GM23338 (cell line): ENCODE measurements around the gene GPATCH3. TPM values are rescaled to one million over a fixed set of nuclear protein-coding genes. Genes with fewer than 3 reads are reported as not detected.

Source experiments
- ATAC-seq: fragments of 200-7000 bp; cut with Tn5 transposase; 3 replicates; pipeline ENCODE4 v1.9.1; 2020
- DNase-seq: peaks from one replicate; pipeline ENCODE4 v3.0.0-alpha.2; 2015; ENCODE audit warnings: low spot score
- H2AFZ ChIP-seq: fragments of 200-600 bp; sonication (generic); 2 replicates; pipeline ENCODE4 v1.8.0; 2016; ENCODE audit warnings: antibody characterized with exemption, mild to moderate bottlenecking, moderate library complexity
- H3F3A ChIP-seq: fragments of 200-600 bp; sonication (generic); replicated peaks from 2 replicates; pipeline ENCODE4 v1.8.0; 2017; ENCODE audit warnings: antibody characterized with exemption, mixed run types, low read depth
- H3K27ac ChIP-seq: fragments of 200-600 bp; sonication (generic); 2 replicates; pipeline ENCODE4 v1.6.1; 2016; ENCODE audit warnings: low read depth
- H3K27me3 ChIP-seq: fragments of 200-600 bp; sonication (generic); 2 replicates; pipeline ENCODE4 v1.8.0; 2016; ENCODE audit warnings: mild to moderate bottlenecking, mixed run types, moderate library complexity; ENCODE audit not compliant: insufficient read depth
- H3K36me3 ChIP-seq: fragments of 200-600 bp; sonication (generic); 2 replicates; pipeline ENCODE4 v1.8.0; 2016; ENCODE audit warnings: mild to moderate bottlenecking; ENCODE audit not compliant: insufficient read depth
- H3K4me1 ChIP-seq: fragments of 200-600 bp; sonication (generic); 2 replicates; pipeline ENCODE4 v1.8.0; 2016; ENCODE audit warnings: mild to moderate bottlenecking, moderate library complexity; ENCODE audit not compliant: insufficient read depth
- H3K4me2 ChIP-seq: fragments of 200-600 bp; sonication (generic); 2 replicates; pipeline ENCODE4 v1.7.1; 2017; ENCODE audit warnings: mixed run types
- H3K4me3 ChIP-seq: fragments of 200-600 bp; sonication (generic); 2 replicates; pipeline ENCODE4 v1.6.1; 2016; ENCODE audit warnings: mixed run types
- H3K79me2 ChIP-seq: fragments of 200-600 bp; sonication (generic); replicated peaks from 2 replicates; pipeline ENCODE4 v1.8.0; 2017; ENCODE audit warnings: mild to moderate bottlenecking; ENCODE audit not compliant: insufficient read depth
- H3K9me2 ChIP-seq: fragments of 200-600 bp; sonication (generic); 2 replicates; pipeline ENCODE4 v1.8.0; 2017; ENCODE audit not compliant: insufficient read depth
- H4K20me1 ChIP-seq: fragments of 200-600 bp; sonication (generic); replicated peaks from 2 replicates; pipeline ENCODE4 v1.8.0; 2017; ENCODE audit warnings: mild to moderate bottlenecking; ENCODE audit not compliant: insufficient read depth
- H3K27ac Mint-ChIP-seq: 2 replicates; pipeline ENCODE4 v1.8.0; 2020; ENCODE audit warnings: inconsistent platforms, mild to moderate bottlenecking, moderate library complexity, mixed read lengths
- H3K27me3 Mint-ChIP-seq: 3 replicates; pipeline ENCODE4 v1.8.0; 2022; ENCODE audit warnings: low read depth, mild to moderate bottlenecking, moderate library complexity, mixed read lengths, inconsistent platforms; ENCODE audit not compliant: insufficient read depth, poor library complexity
- H3K36me3 Mint-ChIP-seq: 3 replicates; pipeline ENCODE4 v1.8.0; 2021; ENCODE audit warnings: low read depth, mild to moderate bottlenecking, inconsistent platforms, moderate library complexity, mixed read lengths
- H3K4me1 Mint-ChIP-seq: 3 replicates; pipeline ENCODE4 v1.8.0; 2020; ENCODE audit warnings: mild to moderate bottlenecking, inconsistent platforms, mixed read lengths
- H3K4me3 Mint-ChIP-seq: 3 replicates; pipeline ENCODE4 v1.8.0; 2021; ENCODE audit warnings: moderate library complexity, mild to moderate bottlenecking, inconsistent platforms, mixed read lengths
- H3K9me3 Mint-ChIP-seq: 3 replicates; pipeline ENCODE4 v1.8.0; 2020; ENCODE audit warnings: moderate library complexity, mild to moderate bottlenecking, inconsistent platforms, mixed read lengths
- EZH2phosphoT487 ChIP-seq: fragments of 200-600 bp; sonication (generic); IDR thresholded peaks from one replicate; pipeline ENCODE4 v1.8.1; 2018; ENCODE audit warnings: antibody characterized with exemption; ENCODE audit not compliant: unreplicated experiment
- NANOG ChIP-seq: IDR thresholded peaks from 2 replicates; pipeline ENCODE4 v1.6.1; 2016; ENCODE audit warnings: antibody characterized with exemption, borderline replicate concordance
- polyA plus RNA-seq: library from polyadenylated mRNA; unstranded; fragments of >200 nt; fragmentation: Nextera tagmentation; extraction: Ambion mirVana; gene quantifications from 2 replicates; pipeline ENCODE4 v1.2.1, GENCODE V29; 2016
- total RNA-seq: library from RNA; depleted of rRNA; stranded (reverse); fragments of >200 nt; shearing (Covaris generic); gene quantifications from 2 replicates; pipeline ENCODE4 v1.2.3, GENCODE V29; 2014
- TF ChIP-seq, protein P1 (sequence below): fragments of 250-450 bp; sonication (Bioruptor Pico); IDR thresholded peaks from 2 replicates; pipeline ENCODE4 v1.5.0; 2020; ENCODE audit warnings: mild to moderate bottlenecking, moderate library complexity

The GPATCH3 gene
- total and polyA plus RNA-seq, 2 experiments from 2014 or later: 10.5 to 13.0 TPM

DNA sequence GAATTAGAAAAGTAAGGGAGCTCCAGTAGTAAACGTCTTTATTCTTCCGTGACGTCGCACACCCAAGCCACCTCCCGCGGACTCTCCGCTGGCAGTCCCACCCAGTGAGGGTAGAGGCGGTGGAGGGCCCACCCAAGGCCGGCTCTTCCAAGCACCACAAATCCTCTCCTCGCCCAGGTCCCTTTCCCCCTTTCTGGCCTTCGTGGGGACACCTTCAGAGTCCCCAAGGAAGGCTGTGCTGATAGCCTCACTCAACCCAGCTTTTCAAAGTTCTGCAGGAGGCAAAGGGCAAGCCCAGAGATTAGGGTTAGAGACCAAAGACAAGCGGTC is 9.8 kb downstream of the GPATCH3 start:
- peaks cover 26% of the 10 kb centered on the region for H3F3A ChIP-seq

More for the DNA sequence above, 9.8 kb downstream of the GPATCH3 start:
- ATAC-seq (peak; percentile 61), DNase-seq (no peak)
- H3K4me1 Mint-ChIP-seq: peaks cover 5% of the 10 kb centered on the region; the same call in 2 of the 3 replicates
- H3K36me3 Mint-ChIP-seq: peaks cover 56% of the 10 kb centered on the region
- no peaks in the 10 kb centered on the region for H3K9me3 Mint-ChIP-seq
- peaks cover 28% of the 10 kb centered on the region for H3K36me3 ChIP-seq
- H3K4me3 Mint-ChIP-seq: peak overlapping the region; percentile 92
- H3K79me2 ChIP-seq: peaks cover 10% of the 10 kb centered on the region
- H3K27ac ChIP-seq: peak overlapping the region; percentile 84
- TF ChIP-seq, protein P1, sequence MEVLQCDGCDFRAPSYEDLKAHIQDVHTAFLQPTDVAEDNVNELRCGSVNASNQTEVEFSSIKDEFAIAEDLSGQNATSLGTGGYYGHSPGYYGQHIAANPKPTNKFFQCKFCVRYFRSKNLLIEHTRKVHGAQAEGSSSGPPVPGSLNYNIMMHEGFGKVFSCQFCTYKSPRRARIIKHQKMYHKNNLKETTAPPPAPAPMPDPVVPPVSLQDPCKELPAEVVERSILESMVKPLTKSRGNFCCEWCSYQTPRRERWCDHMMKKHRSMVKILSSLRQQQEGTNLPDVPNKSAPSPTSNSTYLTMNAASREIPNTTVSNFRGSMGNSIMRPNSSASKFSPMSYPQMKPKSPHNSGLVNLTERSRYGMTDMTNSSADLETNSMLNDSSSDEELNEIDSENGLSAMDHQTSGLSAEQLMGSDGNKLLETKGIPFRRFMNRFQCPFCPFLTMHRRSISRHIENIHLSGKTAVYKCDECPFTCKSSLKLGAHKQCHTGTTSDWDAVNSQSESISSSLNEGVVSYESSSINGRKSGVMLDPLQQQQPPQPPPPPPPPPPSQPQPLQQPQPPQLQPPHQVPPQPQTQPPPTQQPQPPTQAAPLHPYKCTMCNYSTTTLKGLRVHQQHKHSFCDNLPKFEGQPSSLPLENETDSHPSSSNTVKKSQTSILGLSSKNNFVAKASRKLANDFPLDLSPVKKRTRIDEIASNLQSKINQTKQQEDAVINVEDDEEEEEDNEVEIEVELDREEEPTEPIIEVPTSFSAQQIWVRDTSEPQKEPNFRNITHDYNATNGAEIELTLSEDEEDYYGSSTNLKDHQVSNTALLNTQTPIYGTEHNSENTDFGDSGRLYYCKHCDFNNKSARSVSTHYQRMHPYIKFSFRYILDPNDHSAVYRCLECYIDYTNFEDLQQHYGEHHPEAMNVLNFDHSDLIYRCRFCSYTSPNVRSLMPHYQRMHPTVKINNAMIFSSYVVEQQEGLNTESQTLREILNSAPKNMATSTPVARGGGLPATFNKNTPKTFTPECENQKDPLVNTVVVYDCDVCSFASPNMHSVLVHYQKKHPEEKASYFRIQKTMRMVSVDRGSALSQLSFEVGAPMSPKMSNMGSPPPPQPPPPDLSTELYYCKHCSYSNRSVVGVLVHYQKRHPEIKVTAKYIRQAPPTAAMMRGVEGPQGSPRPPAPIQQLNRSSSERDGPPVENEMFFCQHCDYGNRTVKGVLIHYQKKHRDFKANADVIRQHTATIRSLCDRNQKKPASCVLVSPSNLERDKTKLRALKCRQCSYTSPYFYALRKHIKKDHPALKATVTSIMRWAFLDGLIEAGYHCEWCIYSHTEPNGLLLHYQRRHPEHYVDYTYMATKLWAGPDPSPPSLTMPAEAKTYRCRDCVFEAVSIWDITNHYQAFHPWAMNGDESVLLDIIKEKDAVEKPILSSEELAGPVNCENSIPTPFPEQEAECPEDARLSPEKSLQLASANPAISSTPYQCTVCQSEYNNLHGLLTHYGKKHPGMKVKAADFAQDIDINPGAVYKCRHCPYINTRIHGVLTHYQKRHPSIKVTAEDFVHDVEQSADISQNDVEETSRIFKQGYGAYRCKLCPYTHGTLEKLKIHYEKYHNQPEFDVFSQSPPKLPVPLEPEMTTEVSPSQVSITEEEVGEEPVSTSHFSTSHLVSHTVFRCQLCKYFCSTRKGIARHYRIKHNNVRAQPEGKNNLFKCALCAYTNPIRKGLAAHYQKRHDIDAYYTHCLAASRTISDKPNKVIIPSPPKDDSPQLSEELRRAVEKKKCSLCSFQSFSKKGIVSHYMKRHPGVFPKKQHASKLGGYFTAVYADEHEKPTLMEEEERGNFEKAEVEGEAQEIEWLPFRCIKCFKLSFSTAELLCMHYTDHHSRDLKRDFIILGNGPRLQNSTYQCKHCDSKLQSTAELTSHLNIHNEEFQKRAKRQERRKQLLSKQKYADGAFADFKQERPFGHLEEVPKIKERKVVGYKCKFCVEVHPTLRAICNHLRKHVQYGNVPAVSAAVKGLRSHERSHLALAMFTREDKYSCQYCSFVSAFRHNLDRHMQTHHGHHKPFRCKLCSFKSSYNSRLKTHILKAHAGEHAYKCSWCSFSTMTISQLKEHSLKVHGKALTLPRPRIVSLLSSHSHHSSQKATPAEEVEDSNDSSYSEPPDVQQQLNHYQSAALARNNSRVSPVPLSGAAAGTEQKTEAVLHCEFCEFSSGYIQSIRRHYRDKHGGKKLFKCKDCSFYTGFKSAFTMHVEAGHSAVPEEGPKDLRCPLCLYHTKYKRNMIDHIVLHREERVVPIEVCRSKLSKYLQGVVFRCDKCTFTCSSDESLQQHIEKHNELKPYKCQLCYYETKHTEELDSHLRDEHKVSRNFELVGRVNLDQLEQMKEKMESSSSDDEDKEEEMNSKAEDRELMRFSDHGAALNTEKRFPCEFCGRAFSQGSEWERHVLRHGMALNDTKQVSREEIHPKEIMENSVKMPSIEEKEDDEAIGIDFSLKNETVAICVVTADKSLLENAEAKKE: no peak
- TF ChIP-seq EZH2phosphoT487 (no peak), NANOG (no peak)
- H3K27ac Mint-ChIP-seq: peak overlapping the region; percentile 92
- H3K27me3 ChIP-seq: no peaks in the 10 kb centered on the region
- H3K9me2 ChIP-seq: no peaks in the 10 kb centered on the region
- peaks cover 12% of the 10 kb centered on the region for H3K27me3 Mint-ChIP-seq
- H2AFZ ChIP-seq: peak overlapping the region; percentile 95; the same call in 1 of the 2 replicates
- H3K4me3 ChIP-seq: peak overlapping the region; percentile 91
- H4K20me1 ChIP-seq: peaks cover 6% of the 10 kb centered on the region; the same call in 1 of the 2 replicates
- peak overlapping the region; percentile 94 for H3K4me2 ChIP-seq
- H3K4me1 ChIP-seq: no peaks in the 10 kb centered on the region
